ENCODE data around the gene SFTPD.
A peak's percentile ranks its signal among the peaks of the same experiment; 100 is the strongest.
"Not testable (repeated sequence)": the region's sequence is repeated elsewhere in the genome, so short reads cannot be mapped to it uniquely, and the experiment has no call there.

Gene SFTPD

DNA sequence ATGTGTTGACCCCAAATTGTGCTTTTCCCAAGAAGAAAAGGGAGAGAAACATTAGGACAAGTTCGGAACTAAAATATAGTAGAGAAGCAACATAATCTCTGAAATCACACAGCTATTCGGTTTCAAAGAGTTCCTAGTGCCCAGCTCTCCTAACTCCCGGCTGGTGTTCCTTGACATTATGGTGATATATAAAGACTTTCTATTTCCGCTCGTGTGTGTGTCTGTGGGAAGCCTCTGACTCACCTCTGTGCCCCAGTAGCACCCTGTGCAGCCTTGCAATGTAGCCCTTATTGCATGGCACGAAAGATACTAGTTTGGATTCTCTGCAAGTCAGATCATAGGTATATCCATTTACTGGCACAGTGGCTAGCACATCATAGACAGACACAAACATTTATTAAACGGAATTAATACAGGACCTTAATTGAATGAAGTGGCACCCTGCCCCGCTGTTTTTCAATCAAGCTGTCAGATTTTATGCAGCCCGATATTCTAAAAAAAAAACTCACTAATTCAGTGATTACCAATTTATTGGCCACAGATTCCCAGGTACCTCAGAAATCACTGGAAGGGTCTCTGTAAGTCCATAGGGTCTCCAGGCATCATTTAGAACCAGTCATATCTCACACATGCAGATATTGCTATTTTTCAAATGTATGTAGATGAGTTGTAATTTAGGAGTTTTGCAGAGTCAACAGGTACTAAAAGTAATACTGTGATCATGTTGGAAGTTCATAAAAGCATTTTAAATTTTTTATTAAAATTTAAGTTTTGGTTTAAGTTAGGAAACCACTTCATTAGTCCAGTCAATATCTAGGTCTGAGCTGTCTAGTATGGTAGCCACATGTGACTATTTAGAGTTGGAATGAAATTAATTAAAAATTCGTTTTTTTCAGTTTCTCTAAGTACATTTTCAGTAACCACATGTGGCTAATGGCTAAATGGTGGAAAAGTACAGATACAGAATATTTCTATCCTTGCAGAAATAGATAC lies 43.3 kb downstream of the SFTPD start:
- peak overlapping the region; percentile 49 for H3K4me3 ChIP-seq (ENCODE audit: low read depth, low read length)
- no peak for TF ChIP-seq CTCF (IDR thresholded peaks at IDR 0.05; ENCODE audit: low read depth, low read length, missing control alignments)
- DNase-seq (ENCODE audit: low read depth) = no peak

DNA sequence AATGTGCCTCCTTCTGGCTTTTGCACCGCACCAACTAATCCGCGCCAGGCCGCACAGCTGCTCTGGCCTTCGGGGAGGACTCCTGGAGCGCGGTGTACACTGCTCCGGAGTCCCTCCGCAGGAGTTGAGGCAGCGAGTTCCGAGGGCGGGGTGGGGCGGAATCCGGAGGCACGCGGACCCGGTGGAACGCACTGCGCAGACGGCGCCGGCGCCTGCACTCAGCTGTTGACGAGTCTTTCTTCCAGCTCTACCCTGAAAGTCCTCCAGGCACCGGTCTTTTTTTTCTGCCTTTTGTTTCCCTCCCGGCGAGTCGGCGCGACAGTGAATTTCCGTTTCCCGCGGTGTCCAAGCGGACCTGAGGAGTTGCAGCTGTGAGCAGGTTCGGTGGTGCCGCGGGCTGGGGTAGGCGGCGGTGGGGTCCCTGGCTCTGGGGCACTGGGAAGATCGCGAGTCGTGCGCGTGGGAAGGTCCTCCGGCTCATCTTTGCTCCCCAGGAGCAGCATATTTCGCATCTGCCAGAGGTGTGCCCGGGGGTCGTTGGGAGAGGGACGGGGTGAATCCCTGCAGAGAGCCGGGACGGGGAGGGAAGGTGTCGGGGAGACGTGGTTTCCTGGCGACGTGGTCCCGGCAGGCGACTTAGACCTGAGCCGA lies 44.1 kb downstream of the SFTPD start:
- H3K4me3 ChIP-seq (ENCODE audit: low read depth, low read length) = peak overlapping the region; percentile 49
- DNase-seq (ENCODE audit: low read depth) = no peak
- TF ChIP-seq CTCF (IDR thresholded peaks at IDR 0.05; ENCODE audit: low read depth, low read length, missing control alignments) = no peak

DNA sequence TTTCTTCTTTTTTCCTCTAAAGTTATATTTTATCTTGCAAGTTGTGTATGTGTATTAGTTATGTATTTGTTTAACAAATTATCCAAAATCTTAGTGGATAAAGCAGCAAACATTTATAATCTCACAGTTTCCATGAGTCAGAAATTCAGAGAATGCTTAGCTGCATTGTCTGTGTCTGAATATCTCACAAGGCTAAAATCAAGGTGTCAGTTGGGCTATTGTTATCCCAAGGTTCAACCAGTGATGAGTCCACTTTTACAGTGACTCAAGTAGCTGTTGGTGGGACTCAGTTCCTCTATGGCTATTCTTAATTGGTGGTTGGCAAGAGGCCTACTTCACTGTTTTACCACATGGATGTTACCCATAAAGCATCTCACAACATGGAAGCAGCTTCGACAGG lies 47.3 kb downstream of the SFTPD start:
- DNase-seq (ENCODE audit: low read depth) = not testable (repeated sequence)

GRCh38 chr10:79898597-79899325 lies 50.1 kb downstream of the SFTPD start:
- no peak for TF ChIP-seq CTCF (IDR thresholded peaks at IDR 0.05; ENCODE audit: low read depth, low read length, missing control alignments)
- H3K4me3 ChIP-seq (ENCODE audit: low read depth, low read length) = no peak overlapping the region
- no peak for DNase-seq (ENCODE audit: low read depth)

More for the DNA sequence above, 47.3 kb downstream of the SFTPD start:
- H3K4me3 ChIP-seq (ENCODE audit: low read depth, low read length) = not testable (repeated sequence)

DNA sequence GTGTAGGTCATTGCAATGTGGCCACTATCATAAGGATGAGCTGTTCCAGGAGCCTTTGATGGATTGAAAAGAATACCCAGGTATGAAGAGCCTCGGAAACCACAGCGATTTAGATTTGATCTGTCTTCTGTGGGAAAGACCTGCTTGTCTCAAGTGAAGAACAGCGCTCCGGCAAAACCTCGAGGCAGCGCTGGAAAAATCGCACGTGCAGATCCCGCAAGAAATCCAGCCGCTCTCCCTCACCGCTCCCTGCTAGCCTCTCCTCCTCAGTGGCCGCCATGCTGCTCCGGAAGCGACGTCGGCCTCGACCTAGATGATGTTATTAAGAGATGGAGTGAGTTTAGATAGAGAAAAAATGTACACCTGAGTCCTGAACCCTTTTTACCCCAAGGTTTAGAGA lies 56.0 kb downstream of the SFTPD start:
- not testable (repeated sequence) for H3K4me3 ChIP-seq (ENCODE audit: low read depth, low read length)

DNA sequence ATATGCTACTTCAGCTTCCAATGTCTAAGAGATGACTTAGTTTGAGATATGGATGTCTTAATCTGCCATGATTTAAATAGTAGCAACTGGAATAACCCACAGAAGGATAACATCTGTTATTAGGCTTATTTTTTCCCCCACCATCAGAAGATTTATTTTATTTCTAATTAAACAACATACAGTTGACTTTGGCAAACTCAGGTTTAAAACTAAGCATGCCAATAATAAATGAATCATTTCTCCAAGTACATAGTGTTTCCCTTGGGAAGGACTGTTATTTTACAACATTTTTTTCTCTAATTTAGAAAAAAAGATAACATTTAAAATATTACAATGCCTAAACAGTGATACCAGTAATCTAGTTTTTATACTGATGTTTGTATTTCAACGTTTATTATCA lies 58.4 kb downstream of the SFTPD start:
- TF ChIP-seq CTCF (IDR thresholded peaks at IDR 0.05; ENCODE audit: low read depth, low read length, missing control alignments) = no peak
- DNase-seq (ENCODE audit: low read depth) = no peak
- no peak overlapping the region for H3K4me3 ChIP-seq (ENCODE audit: low read depth, low read length)

More for the DNA sequence above, 56.0 kb downstream of the SFTPD start:
- DNase-seq (ENCODE audit: low read depth) = not testable (repeated sequence)

- H3K4me3 ChIP-seq (ENCODE audit: low read depth, low read length); DNase-seq (ENCODE audit: low read depth): not testable (repeated sequence)
Measured at GRCh38 chr10:79888984-79889383, 59.9 kb downstream of the SFTPD start.
